Measurements from ENCODE around the gene INHBA.

Gene INHBA
- total RNA-seq, result 0 reads per million in 4 donors

DNA sequence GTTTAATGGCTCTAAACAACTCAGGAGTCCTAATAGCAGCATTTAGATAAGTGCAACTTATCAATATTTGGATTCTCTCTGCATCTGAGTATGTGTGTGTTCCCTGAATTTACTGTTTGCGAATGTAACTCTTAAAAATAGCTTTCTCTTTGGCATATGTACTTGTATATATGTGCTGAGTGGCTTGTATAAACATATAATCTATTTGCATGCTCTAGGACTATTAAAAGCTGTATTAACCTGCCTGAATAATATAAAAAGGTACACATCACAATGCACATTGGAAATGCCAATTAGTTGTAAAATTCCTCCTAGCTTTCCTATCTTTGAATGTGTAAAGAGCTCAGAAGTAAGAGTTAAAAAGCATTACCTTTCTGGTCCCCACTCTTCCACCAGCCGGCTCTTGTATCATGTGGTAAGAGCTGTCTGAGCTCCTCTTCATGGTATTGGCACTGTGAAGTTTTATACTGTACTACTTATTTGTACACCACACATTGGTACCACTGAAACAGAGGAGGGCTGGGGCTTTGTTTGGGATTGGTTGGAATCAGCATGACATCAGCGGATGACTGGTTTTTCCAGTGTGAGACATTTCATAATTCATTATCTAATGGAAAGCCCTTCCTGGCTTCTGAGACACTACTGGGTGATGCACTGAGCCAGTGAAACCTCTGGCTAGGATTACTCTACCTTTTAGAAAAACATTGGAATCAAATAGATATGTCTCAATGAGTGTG, at the start of gene INHBA:
Gene INHBA, minus strand, starts transcription at position 456 of the 737 bp plus-strand sequence. CDS start 2,716 bp downstream, outside the sequence.
- DNase-seq, result no peak

DNA sequence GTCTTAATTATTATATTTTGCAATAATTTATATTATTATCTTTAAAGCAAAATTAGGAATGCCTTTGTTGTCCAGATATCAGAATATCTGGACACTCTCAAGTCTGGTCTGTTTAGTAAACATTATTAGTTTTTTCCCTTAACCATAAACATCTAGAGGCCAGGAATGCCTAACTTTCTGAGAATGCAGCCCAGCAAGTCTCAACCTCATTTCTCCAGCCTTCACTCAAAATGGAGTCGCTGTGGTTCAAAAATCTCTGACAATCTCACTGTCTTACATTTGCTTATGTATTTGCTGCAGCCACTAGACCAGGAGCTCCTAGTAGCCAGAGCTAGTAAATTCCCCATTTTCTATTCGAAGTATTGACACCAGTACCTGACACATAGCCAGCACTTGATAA, 49.7 kb upstream of the INHBA start:
- DNase-seq, result no peak

DNA sequence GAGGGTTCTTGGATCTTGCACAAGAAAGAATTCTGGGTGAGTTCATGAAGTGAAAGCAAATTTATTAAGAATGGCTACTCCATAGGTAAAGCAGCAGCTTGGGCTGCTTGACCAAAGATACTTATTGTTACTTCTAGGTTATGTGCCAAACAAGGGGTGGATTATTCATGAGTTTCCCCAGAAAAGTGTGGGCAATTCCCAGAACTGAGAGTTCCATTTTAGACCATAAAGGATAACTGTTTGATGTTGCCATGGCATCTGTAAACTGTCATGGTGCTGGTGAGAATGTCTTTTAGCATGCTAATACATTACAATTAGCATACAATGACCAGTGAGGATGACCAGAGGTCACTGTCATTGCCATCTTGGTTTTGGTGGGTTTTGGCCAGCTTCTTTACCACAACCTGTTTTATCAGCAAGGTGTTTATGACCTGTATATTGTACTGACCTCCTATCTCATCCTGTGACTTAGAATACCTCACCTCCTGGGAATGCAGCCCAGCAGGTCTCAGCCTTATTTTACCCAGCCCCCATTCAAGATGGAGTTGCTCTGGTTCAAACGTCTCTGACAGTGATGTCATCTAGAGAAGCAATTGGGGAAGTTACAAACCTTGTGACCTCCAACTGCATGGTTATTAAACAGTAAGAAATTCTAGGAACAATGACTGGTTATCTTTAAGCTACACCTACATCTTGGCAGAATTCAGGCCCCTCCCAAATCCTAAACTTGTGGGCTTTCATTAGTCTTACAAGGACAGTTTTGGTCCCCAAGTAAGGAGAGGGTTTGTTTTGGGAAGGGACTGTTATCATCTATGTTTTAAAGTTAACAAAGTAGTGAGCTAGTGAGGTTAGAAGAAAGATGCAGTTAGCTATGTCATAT, 48.0 kb upstream of the INHBA start:
- no peak for DNase-seq

DNA sequence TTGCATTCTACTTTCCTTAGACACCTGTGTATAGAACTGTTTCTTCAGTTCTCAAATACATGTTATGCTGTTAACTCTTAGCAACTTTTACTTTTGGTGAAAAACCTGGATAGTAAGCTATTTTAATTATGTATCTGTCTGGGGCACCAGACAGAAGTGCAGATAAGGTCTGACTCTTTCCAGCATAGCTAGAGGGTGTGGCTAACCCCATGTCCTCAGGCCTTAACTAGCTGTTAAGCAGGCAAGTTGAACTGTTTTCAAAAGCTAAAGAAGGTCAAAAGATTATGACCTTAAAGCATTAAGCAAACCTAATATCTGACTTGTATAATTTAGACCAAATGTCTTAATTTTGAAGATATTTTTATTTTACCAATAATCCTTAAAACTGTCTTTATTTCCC, 45.1 kb upstream of the INHBA start:
- DNase-seq, result no peak

DNA sequence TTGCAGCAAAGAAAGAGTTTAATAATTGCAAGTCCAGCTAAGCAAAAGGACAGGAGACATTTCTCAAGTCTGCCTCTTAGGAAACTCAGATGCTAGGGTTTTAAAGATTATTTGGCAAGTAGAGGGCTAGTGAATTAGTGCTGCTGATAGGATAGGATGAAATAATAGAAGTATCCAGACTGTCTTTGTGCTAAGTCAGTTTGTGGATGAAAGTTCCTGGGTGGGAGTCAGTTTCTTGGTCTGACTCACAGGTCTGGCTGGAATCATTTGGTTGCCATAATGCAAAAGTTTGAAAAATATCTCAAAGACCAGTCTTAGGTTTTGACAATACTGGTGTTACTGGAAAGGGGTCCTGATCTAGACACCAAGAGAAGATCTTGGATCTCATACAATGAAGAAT, 42.6 kb upstream of the INHBA start:
- no peak for DNase-seq

DNA sequence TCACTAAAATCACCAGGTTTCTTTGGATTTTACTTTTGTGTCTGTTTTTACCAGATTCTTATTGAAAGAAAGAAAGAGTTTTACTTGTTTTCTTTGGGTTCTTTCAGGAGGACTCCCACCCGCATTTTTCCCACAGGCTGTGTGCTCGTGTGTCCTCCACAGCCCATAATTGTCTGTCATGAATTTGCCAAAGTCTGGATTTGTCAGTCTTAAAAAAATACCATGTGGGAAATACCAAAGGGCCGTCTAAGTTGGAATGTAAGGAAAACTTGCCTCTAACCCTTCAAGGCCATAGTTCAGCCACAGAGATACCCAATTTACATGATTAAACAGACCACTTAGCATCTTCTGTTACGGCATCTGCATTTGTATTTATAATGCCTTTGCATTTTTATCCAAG, 41.3 kb upstream of the INHBA start:
- no peak for DNase-seq

DNA sequence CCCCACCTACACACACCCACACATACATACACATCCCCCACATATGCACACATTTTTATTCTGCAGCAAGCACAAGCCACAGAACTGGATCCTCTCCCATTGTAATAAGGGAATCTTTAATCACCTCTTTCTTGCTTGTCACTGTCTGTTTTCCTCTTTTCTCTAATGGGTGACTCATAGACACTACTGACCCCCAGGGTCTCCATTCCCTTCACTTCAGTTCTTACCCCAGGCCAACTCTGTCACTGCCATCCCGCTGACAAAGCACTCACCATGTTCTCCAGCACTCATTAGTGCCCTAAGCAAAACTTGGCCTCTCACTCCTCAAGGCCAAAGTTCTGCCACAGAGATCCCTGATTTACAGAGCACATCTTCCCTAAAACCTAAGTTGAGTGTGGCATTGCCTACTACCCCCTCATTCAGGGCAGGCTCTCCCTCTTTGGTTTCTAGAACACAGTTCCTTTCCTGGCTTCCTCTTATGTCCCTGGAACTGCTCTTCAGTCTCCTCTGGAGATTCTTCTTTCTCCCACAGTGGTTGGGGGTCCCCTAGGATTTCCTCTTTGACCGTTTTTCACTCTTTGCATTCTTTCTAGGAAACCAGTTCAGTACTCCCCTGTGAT, 39.6 kb upstream of the INHBA start:
- DNase-seq, result no peak

DNA sequence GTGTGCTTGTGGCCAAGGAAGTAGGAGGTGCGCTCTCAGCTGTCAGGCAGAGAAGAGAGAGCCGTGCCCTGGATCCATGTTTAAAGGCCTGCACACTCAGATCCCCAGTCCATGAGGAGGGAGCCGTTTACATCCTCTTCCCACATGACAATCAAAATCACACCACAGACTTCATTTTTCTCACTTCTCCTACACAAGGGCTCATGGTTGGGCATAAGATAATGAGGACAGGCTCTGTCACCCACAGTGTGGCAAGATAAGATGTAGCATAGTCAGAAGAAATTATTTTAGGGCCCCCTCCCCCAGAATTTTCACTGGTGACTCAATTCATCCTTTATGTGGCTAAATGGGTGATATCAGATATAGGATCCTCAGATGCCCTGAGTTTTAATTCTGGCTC, 35.9 kb upstream of the INHBA start:
- no peak for DNase-seq

DNA sequence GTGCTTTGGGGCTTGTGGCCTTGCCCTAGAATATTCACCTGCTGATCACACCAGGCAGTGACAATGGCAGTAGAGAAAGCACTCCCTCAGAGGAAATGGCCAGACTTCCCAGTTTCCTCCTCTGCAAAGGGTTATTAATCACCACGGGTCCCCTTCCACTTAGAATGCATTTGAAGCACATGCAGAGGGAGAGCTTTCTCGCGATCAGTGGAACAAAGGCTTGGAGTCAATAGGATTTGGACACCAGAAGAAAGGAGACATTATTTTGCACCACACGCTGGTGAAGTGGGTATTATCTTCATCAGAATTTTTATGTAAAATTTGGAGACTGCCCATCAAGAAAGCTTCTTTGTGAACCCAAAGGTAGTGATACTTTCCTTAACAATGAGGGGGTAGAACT, 35.4 kb upstream of the INHBA start:
- DNase-seq, result no peak

DNA sequence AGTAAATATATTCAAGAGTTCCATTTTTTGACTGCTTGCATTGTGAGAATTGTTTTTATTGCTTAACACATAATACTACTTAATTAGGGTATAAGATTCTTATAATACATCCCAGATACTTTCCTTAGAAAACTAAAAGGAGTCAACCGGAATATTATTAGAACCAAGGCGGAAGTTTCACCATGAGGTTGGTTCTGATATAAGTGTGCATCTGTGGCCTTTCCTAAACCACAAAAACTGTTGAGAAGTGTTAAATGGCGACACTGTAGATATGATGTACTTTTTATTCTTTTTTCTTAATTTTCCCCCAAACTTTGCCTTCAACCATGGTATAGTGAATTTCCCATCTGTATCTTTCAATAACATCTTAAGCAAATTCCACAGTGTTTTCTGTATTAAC, 32.3 kb upstream of the INHBA start:
- no peak for DNase-seq

DNA sequence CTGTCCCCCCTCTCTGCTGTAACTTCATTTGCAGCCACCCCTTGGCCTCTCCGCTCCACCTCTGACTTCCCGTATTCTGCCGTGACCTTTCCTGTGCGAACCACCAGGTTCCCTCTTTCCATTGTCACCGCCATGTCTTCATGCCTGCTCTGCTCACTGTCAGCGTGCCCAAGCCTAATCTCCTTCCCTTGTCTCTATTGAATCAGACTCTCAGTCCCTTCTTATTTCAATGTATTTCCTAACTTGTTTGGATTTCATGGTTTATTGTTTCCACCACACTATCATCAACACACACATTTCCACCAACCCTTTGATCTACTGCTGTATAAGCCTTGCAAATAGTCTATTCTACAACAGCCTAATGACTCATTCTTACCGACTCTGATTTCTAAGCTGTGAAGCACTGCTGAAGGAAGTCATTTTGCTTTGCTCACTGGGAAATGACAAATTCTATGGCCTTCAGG, 30.0 kb upstream of the INHBA start:
- no peak for DNase-seq

DNA sequence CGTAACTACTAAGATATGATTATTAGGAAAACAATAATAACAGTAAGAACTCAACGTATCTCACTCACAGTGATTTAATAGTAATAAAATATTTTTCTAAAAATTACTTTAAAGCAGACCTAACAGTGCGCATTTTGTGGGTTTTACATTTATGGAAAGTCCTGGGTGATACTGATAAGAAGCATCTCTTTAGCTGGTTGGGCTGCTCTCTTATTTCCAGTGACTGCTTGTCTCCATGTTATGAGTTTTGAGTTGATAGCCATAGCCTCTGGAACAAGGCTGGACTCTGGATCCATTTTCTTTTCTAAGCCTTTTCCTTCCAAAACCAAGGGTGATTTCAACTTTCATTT, 29.5 kb upstream of the INHBA start:
- no peak for DNase-seq

DNA sequence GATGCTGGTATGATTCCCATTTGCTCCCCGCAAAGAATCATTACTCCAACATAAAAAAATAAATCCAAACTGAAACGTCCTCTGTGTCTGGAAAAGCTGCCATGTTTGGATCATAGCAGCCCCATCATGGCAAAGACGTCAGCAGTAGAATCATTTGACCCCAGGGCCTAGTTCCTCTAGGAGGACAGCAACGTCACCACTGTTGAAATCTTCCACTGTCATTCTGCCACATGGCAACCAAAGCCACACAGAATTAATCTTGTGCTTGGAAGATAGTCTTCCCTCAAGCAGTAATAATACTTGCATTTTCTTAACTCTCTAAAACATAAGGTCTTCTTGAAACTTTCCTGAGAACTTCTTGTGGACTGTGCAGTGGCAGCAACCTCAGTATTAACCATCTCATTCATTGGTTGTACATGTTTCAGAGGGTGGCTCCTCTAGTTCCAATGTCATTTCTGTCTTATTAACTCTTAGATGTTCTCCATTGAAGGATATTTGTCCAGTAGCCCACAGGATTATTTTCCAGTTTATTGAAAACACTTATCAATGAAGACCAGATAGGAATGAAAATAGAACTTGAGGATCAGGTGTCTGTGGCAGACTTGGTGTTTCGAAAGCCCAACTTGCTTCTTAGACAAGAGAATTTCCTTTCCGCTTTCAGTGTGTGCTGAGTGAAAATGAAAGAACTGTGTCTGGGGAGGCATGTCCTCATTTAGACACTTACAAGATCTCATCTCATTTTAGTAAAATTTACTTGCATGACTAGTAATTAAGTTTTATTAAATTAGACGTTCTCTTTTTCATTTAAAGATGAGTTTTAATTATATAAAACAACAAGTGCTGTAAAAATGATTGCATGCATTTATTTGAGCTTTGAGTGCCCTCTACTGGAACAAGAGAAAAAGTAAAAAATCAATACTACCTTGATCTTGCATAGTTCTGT, 28.9 kb upstream of the INHBA start:
- peak in 1 of 5 donors; percentile 23 for DNase-seq

DNA sequence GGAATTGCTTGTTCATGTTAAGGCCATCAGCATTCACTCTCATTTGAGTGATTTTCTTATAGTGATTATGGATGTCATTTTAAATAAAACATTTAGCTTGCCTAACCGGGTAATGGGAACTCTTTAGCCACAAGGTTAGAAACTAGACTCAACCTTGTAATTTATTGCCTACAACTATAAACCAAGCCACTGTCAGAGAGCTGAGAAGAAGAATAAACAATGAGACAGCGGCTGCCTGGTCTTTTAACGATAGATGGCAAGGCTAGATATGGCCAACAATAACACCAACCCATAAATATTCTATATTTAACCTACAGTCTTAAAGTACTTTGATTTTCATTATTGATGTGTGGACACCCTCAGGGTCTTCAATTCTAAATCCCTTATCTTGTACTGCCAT, 27.8 kb upstream of the INHBA start:
- no peak for DNase-seq

DNA sequence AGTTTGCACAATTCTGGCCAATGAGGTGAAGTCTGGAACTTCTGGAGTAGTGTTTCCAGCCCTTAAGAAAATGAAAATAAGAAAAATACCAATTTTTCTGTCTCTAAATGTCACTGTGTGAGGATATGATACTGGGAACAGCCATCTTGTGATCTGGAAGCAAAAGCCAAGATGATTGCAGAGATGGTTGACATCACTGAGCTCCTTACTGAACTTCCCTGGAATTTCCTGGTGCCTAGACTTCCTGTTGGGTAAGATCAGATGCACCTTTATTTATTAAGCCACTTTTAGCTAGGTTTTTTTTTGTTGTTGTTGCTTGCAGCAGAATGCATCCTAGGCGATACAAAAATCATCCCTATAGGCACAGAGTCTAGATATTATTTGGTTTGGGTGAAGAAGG, 27.3 kb upstream of the INHBA start:
- no peak for DNase-seq

DNA sequence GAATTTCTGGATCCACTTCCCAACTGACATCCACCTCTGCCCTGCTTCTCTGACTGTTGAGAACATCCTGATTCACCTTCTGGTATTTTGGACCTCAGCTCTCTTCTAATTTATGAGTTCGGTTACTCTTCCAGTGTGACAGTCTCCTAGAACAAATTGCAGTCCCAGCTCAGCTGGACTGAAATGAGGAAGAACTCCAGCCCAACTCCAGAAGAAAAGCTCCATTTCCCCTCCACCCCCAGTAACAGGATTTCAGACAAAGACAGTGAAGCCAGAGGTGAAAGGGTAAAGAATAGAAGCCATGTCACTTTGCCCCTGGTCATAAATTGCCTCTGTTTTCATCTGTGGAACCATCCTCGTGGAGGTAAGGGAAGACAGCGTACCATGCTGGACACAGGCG, 26.2 kb upstream of the INHBA start:
- no peak for DNase-seq

DNA sequence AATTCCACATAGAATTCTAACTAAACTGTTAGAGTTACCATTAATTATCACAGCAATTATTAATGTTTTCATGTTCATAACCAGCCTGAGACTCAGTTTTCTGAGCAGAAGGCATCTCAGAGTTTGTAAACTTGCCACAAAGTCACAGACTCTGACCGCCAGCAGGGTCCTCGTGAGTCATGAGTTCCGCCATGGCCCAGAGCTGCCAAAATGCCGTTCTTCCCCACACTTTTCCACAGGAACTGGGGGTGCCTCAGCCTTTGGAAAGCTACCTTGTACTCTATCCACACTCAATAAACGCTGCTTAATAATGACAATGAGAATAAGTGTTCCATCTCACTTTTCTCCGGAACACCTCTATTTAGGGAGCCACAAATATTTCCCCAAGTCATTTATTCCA, 22.1 kb upstream of the INHBA start:
- no peak for DNase-seq

DNA sequence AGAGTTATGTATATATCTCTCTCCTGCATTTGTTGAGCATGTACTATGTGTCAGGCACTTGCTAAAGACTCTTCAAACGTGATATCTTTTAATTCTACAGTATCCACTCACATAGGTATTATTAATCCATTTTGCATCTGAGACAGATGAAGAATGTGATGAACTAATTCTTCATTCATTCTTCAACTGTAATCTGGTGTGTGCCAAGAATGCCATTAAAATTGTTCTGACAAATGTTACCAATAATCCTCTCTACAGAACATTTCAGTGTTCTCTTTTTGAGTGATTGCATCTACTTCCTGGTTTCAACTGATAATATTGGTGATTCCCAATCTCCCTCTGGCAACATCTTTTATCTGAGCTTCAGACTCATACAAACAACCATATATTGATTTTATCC, 18.0 kb upstream of the INHBA start:
- no peak for DNase-seq

DNA sequence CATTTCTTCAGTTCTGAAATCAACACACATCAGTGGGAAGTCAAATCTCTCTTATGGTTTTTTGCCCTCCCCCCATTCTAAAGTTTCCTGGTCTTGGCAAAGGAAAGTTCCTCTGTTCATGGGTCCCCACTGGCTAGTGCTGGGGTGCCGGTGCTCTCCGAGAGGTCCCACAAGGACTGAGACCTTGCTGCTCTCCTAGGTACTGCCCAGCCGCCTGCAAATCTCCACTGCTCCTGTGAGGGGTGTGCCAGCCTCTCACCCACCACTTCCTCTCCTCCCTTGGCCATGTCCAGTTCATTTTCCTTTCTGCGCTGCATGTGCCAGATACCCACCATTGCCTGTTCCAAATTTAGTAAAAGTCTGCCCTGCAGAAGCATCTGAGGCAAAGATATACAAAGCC, 17.2 kb upstream of the INHBA start:
- DNase-seq, result no peak

DNA sequence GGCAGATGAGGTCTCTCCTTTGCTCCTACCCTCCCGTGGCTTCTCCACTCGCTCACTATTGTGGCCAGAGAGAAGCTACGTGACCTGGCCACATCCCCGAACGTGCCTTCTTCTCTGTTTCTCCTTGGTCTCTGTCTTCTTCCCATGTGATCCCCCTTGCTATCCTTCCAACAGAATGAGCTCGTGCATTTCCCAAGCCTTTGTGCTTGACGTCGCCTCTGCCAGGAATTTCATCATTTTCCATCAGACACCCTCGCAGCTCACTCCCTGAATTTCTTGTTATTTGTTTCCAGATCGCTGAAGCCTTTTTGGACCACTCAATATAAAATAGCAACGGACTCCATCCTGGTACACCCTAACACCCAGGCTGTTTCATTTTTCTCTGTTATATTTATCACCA, 13.8 kb upstream of the INHBA start:
- DNase-seq, result no peak

DNA sequence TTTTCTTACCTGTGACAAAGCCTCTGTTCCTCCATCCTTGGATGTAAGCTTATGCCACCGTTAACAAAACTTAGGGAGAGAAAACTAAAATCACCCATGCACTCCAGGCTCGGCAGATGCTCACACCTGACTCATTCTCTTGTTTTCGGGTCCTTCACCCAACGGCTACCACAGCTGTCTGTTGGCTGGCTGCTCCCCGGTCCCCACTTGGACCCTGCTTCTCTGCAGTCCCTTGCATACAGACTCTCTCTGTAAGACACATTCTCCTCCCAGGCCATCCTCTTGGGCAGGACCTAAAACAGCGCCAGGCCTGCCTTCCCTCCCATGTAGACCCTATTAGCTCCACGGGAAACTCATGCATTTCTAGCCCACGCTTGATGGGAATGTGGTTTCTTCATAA, 12.1 kb upstream of the INHBA start:
- no peak for DNase-seq

DNA sequence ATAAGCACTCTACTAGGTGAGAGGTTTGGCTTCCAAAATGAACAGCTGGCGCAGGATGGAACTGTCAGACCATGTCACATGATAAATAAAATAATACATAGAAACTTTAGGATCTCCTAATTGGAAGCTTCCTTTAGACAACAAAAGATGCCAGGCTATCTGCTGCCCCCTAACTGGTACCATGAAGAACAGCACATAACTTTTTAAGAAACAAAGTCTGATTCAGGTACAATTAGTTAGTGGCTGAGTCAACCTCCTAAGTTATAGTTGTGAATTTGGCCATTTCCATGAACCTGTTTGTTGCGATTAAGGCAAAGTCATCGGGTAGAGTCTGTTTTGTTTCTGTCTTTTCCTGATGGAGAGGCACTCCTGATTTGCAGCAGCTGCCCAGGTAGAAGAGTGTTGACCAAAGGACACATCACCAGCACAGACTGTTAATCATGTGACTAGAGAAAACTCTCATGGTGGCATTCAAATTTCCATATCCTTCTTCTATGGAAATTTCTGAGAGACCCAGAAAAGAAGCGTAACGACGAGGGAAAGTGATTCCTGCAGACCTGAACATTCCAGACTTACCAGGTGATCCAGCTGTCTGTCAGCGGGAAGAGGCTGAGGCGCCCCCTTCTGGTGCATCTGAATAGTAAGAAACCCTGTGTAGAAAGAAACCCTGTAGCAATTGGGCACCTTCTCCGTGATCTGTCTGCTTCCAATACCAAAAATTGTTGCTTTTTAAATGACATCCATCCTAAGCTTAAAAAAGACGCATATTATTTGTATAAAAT, 8.6 kb upstream of the INHBA start:
- no peak for DNase-seq
